RCC 7860 (cell line): ENCODE measurements around the gene SPATA20.

Experiments used
- DNase-seq: peaks from one replicate; pipeline ENCODE4 v3.0.0-alpha.2; 2015; ENCODE audit warnings: low spot score
- FAIRE-seq: peaks from 2 replicates; lab custom pipeline; 2012; peaks lifted over from hg19 to GRCh38; lab: Jason Lieb, UNC

The SPATA20 gene

GRCh38 chr17:50594128-50594823 is 47.3 kb downstream of the SPATA20 start:
- DNase-seq (no peak), FAIRE-seq (no peak)

GRCh38 chr17:50594892-50595291 is 47.9 kb downstream of the SPATA20 start:
- DNase-seq (no peak), FAIRE-seq (no peak)

- FAIRE-seq (no peak), DNase-seq (no peak)
Observed at GRCh38 chr17:50596191-50597037, 49.4 kb downstream of the SPATA20 start.

GRCh38 chr17:50598487-50598886 is 51.5 kb downstream of the SPATA20 start:
- FAIRE-seq: no peak
- no peak for DNase-seq

GRCh38 chr17:50599606-50600005 is 52.6 kb downstream of the SPATA20 start:
- DNase-seq (no peak), FAIRE-seq (no peak)

- DNase-seq (no peak), FAIRE-seq (no peak)
Observed at GRCh38 chr17:50601823-50602375, 54.9 kb downstream of the SPATA20 start.

- DNase-seq (no peak), FAIRE-seq (no peak)
Observed at GRCh38 chr17:50602836-50603235, 55.9 kb downstream of the SPATA20 start.

GRCh38 chr17:50603340-50603739 is 56.4 kb downstream of the SPATA20 start:
- no peak for FAIRE-seq

GRCh38 chr17:50604513-50604912 is 57.5 kb downstream of the SPATA20 start:
- DNase-seq (no peak), FAIRE-seq (no peak)

More at GRCh38 chr17:50603340-50603739, 56.4 kb downstream of the SPATA20 start:
- DNase-seq: no peak

- no peak for FAIRE-seq
Observed at GRCh38 chr17:50605429-50605828, 58.5 kb downstream of the SPATA20 start.

More at GRCh38 chr17:50605429-50605828, 58.5 kb downstream of the SPATA20 start:
- DNase-seq: no peak
